ENCODE data around the gene TUBA1A.
"Not testable (repeated sequence)": the region's sequence is repeated elsewhere in the genome, so short reads cannot be mapped to it uniquely, and the experiment has no call there.

- TF ChIP-seq CTCF (conservative IDR thresholded peaks at IDR 0.05 in 1 of 2, IDR thresholded peaks at IDR 0.05 in 1 of 2; ENCODE audit: low read depth in 1 of 2, low read length in 2 of 2); EZH2 (IDR thresholded peaks at IDR 0.05; ENCODE audit: low read length, missing control alignments): not testable (repeated sequence)
Observed at GRCh38 chr12:49136997-49137396, 51.9 kb downstream of the TUBA1A start.

Data from fibroblast of lung (primary cell).